Measurements from ENCODE around the gene SLC9A4. TPM values are rescaled to one million over a fixed set of nuclear protein-coding genes. Genes with fewer than 3 reads are reported as not detected.
"Not testable (repeated sequence)": the region's sequence is repeated elsewhere in the genome, so short reads cannot be mapped to it uniquely, and the experiment has no call there.

The SLC9A4 gene
- total RNA-seq, 2 donors from 2014 or later: 0.78 TPM; not detected in 1

DNA sequence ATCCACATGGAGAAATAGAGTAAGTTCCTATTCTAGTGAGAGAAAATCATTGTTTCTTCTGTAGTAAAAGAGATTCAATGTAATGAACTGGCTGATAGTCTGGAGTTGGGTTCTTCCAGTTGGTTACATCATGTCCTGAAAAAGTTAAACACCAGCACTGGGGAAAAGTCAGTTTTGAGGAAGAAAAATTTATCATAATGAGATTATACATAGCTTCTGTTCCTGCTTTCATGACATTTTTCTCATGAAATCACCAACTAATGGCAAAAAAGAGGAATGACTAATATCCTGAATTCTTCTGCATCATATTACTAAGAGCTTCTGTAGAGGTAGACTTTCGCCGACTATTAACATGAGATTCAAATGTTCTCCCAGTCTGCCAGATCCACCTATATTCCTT, 77.1 kb downstream of the SLC9A4 start:
- ATAC-seq (no peak), DNase-seq (no peak)
- Histone ChIP-seq H3K4me1 (no peaks in the 10 kb centered on the region), H3K4me3 (no peak overlapping the region), H3K36me3 (replicated peaks in 1 of 2; ENCODE audit: insufficient read depth in 1 of 2, low read depth in 2 of 2) (no peaks in the 10 kb centered on the region), H3K9me3 (no peaks in the 10 kb centered on the region), H3K27ac (no peak overlapping the region), H3K27me3 (no peaks in the 10 kb centered on the region)
- intact Hi-C loops (cut with DNase I): no loop called here
- WGBS, 2 donors: 82 to 92% methylated on average over 2 of the region's 2 CpGs
- TF ChIP-seq CTCF (IDR thresholded peaks at IDR 0.05): no peak
- TF ChIP-seq POLR2A (IDR thresholded peaks at IDR 0.05): no peak

GRCh38 chr2:102551329-102552096, 78.5 kb downstream of the SLC9A4 start:
- DNase-seq (no peak), ATAC-seq (no peak)
- intact Hi-C loops (cut with DNase I): no loop called here
- Histone ChIP-seq H3K27ac (no peak overlapping the region), H3K27me3 (no peaks in the 10 kb centered on the region), H3K9me3 (no peaks in the 10 kb centered on the region), H3K4me1 (no peaks in the 10 kb centered on the region), H3K4me3 (no peak overlapping the region), H3K36me3 (replicated peaks in 1 of 2; ENCODE audit: insufficient read depth in 1 of 2, low read depth in 2 of 2) (no peaks in the 10 kb centered on the region)
- 63 to 78% methylated on average over 2 of the region's 2 CpGs for WGBS, 2 donors
- no peak for TF ChIP-seq CTCF (IDR thresholded peaks at IDR 0.05)
- TF ChIP-seq POLR2A (IDR thresholded peaks at IDR 0.05): no peak

DNA sequence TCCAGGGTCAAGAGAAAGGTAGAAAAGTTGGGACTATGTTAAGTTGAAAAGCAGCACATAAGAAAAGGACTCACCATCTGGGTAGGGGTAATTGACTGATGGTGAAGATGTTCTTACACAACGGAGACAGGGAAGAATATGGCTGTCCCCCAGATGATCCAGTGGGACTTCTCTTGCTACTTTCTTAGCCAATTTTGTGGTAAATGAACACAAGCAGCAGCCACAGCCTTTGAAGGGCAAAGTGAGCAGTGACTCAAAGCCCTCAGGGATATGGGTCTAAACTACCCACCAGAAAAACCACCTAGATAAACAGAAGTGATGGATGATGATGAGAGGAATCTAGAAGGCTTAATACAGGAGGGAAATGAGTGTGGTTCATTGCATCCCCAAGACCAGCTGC, 80.6 kb downstream of the SLC9A4 start:
- no peaks in the 10 kb centered on the region for H3K36me3 ChIP-seq (replicated peaks in 1 of 2; ENCODE audit: insufficient read depth in 1 of 2, low read depth in 2 of 2)
- ATAC-seq (no peak), DNase-seq (no peak)
- intact Hi-C loops (cut with DNase I): no loop called here
- WGBS, 2 donors: 0% methylated on average over 1 of the region's 1 CpG
- no peaks in the 10 kb centered on the region for H3K9me3 ChIP-seq
- no peak overlapping the region for H3K4me3 ChIP-seq
- no peak overlapping the region for H3K27ac ChIP-seq
- no peaks in the 10 kb centered on the region for H3K27me3 ChIP-seq
- TF ChIP-seq POLR2A (IDR thresholded peaks at IDR 0.05) (no peak), CTCF (IDR thresholded peaks at IDR 0.05) (no peak)
- no peaks in the 10 kb centered on the region for H3K4me1 ChIP-seq

- H3K4me3 ChIP-seq: no peak overlapping the region
- no peak for TF ChIP-seq POLR2A (IDR thresholded peaks at IDR 0.05)
- TF ChIP-seq CTCF (IDR thresholded peaks at IDR 0.05): no peak
Measured at GRCh38 chr2:102558463-102558862, 85.4 kb downstream of the SLC9A4 start.

GRCh38 chr2:102562542-102562941, 89.5 kb downstream of the SLC9A4 start:
- H3K27me3 ChIP-seq, DNase-seq, H3K27ac ChIP-seq: not testable (repeated sequence)

More at GRCh38 chr2:102558463-102558862, 85.4 kb downstream of the SLC9A4 start:
- no peak for ATAC-seq
- DNase-seq: no peak
- Histone ChIP-seq H3K9me3 (no peaks in the 10 kb centered on the region), H3K36me3 (replicated peaks in 1 of 2; ENCODE audit: insufficient read depth in 1 of 2, low read depth in 2 of 2) (no peaks in the 10 kb centered on the region), H3K27ac (no peak overlapping the region), H3K4me1 (no peaks in the 10 kb centered on the region), H3K27me3 (no peaks in the 10 kb centered on the region)
- intact Hi-C loops (cut with DNase I): no loop called here
- WGBS, 2 donors: 95 to 96% methylated on average over 1 of the region's 1 CpG

More at GRCh38 chr2:102562542-102562941, 89.5 kb downstream of the SLC9A4 start:
- H3K36me3 ChIP-seq (replicated peaks in 1 of 2; ENCODE audit: insufficient read depth in 1 of 2, low read depth in 2 of 2); ATAC-seq; H3K9me3 ChIP-seq; H3K4me3 ChIP-seq; intact Hi-C loops (cut with DNase I); H3K4me1 ChIP-seq: not testable (repeated sequence)
- WGBS, 2 donors: 79 to 94% methylated on average over 1 of the region's 1 CpG
